SU-DHL-6 (cell line): Measurements from ENCODE around the gene CLIC1.

ENCODE experiments used
- H2AFZ ChIP-seq: fragments of 200-600 bp; sonication (generic); 2 replicates; pipeline ENCODE4 v1.6.1; 2014; ENCODE audit warnings: low read depth, mild to moderate bottlenecking, moderate library complexity, mixed read lengths, antibody characterized with exemption, low read length; ENCODE audit not compliant: severe bottlenecking
- H3F3A ChIP-seq: fragments of 200-600 bp; shearing (Covaris generic); 2 replicates; pipeline ENCODE4 v1.6.0; 2016; ENCODE audit warnings: antibody characterized with exemption, mild to moderate bottlenecking; ENCODE audit not compliant: insufficient read depth
- H3K27ac ChIP-seq: fragments of 200-600 bp; sonication (generic); 2 replicates; pipeline ENCODE4 v1.5.1; 2016; ENCODE audit warnings: low read depth, mild to moderate bottlenecking, low read length, moderate library complexity, mixed read lengths
- H3K27me3 ChIP-seq: fragments of 200-600 bp; sonication (generic), shearing (Covaris generic); 2 replicates; pipeline ENCODE4 v1.6.0; 2014; ENCODE audit warnings: mild to moderate bottlenecking, low read length
- H3K36me3 ChIP-seq: fragments of 200-600 bp; sonication (generic); 2 replicates; pipeline ENCODE4 v1.6.1; 2014; ENCODE audit warnings: mild to moderate bottlenecking, low read length, mixed read lengths
- H3K4me2 ChIP-seq: fragments of 300-600, 200-600 bp; shearing (Covaris generic), sonication (generic); 2 replicates; pipeline ENCODE4 v1.6.0; 2014; ENCODE audit warnings: low read length, low read depth, mild to moderate bottlenecking; ENCODE audit not compliant: poor library complexity, severe bottlenecking
- H3K4me3 ChIP-seq: fragments of 200-600 bp; sonication (generic); 2 replicates; pipeline ENCODE4 v1.5.1; 2014; ENCODE audit warnings: antibody characterized with exemption, low read length, mild to moderate bottlenecking, mixed read lengths; ENCODE audit not compliant: insufficient read depth, poor library complexity, severe bottlenecking
- H3K79me2 ChIP-seq: fragments of 200-600 bp; sonication (generic); 2 replicates; pipeline ENCODE4 v1.6.1; 2014; ENCODE audit warnings: mild to moderate bottlenecking, low read length, moderate library complexity; ENCODE audit not compliant: insufficient read depth
- H3K9ac ChIP-seq: fragments of 200-600 bp; sonication (generic); 2 replicates; pipeline ENCODE4 v1.7.0; 2014; ENCODE audit warnings: mild to moderate bottlenecking, low read length
- H3K9me2 ChIP-seq: fragments of 200-600 bp; sonication (generic); replicated peaks from 2 replicates; pipeline ENCODE4 v1.6.1; 2014; ENCODE audit warnings: low read length; ENCODE audit not compliant: insufficient read depth
- H3K9me3 ChIP-seq: fragments of 200-600 bp; sonication (generic); 2 replicates; pipeline ENCODE4 v1.6.1; 2014; ENCODE audit warnings: low read length, mixed read lengths; ENCODE audit not compliant: insufficient read depth
- H4K20me1 ChIP-seq: fragments of 200-600 bp; sonication (generic); 2 replicates; pipeline ENCODE4 v1.6.1; 2014; ENCODE audit warnings: low read depth, mild to moderate bottlenecking, antibody characterized with exemption, low read length, moderate library complexity, mixed read lengths
- EZH2phosphoT487 ChIP-seq: fragments of 200-600 bp; sonication (generic), shearing (Covaris generic); conservative IDR thresholded peaks from 2 replicates; pipeline ENCODE4 v1.6.1; 2018; ENCODE audit warnings: mild to moderate bottlenecking, antibody characterized with exemption, low read length, moderate library complexity, mixed read lengths
- TF ChIP-seq, protein P1 (sequence below): fragments of 200-600 bp; sonication (generic); IDR thresholded peaks from one replicate; pipeline ENCODE4 v1.5.1; 2017; ENCODE audit warnings: antibody characterized with exemption, mild to moderate bottlenecking, low read length, moderate library complexity; ENCODE audit not compliant: insufficient read depth, poor library complexity, severe bottlenecking

The CLIC1 gene

DNA sequence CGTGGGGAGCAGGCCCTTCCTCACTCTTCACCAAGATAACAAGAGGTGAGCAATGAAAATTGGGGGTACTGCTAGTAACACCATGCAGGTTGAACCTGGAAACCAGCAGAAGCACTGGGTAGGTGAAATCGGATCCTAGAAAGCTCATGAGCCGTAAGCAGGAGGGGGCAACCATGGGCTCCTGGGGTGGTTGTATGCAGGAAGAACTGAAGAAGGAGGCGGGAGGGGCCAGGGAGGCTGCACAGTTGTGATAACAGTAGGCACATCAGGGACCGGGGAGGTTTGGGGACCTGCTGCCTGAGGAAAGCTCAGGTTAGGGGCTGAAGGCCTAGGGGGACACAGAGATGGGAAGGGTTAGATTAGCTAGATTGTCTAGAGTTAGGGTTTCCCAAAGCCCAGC lies 49.8 kb downstream of the CLIC1 start:
- Histone ChIP-seq H2AFZ (no peak overlapping the region), H3K27me3 (no peaks in the 10 kb centered on the region), H3K79me2 (no peaks in the 10 kb centered on the region), H3K4me2 (no peak overlapping the region), H3F3A (no peaks in the 10 kb centered on the region), H3K9me2 (no peaks in the 10 kb centered on the region), H3K4me3 (no peak overlapping the region), H3K27ac (no peak overlapping the region), H3K9me3 (no peaks in the 10 kb centered on the region), H3K36me3 (no peaks in the 10 kb centered on the region), H3K9ac (no peak overlapping the region), H4K20me1 (no peaks in the 10 kb centered on the region)
- TF ChIP-seq EZH2phosphoT487 = no peak
- TF ChIP-seq, protein P1, sequence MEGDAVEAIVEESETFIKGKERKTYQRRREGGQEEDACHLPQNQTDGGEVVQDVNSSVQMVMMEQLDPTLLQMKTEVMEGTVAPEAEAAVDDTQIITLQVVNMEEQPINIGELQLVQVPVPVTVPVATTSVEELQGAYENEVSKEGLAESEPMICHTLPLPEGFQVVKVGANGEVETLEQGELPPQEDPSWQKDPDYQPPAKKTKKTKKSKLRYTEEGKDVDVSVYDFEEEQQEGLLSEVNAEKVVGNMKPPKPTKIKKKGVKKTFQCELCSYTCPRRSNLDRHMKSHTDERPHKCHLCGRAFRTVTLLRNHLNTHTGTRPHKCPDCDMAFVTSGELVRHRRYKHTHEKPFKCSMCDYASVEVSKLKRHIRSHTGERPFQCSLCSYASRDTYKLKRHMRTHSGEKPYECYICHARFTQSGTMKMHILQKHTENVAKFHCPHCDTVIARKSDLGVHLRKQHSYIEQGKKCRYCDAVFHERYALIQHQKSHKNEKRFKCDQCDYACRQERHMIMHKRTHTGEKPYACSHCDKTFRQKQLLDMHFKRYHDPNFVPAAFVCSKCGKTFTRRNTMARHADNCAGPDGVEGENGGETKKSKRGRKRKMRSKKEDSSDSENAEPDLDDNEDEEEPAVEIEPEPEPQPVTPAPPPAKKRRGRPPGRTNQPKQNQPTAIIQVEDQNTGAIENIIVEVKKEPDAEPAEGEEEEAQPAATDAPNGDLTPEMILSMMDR = no peak

DNA sequence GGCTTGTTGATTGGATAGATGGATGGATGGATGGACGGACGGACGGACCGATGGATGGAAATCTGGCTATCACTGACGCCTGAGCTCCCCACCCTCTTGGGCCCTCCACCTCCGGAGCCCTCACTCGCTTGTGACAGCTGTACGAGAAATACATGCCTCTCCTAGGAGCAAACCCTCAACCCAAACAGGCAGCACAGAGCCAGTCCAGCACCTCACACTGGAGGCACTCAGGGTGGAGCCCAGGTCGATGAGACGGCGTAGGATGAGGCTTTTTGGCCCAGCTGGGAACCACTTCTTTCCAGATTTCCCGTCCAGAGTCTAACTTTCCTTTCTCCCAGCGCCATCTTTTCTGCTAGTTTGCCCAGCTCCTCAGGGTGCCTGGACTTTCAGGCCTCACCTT lies 52.7 kb downstream of the CLIC1 start:
- Histone ChIP-seq H3K9ac (no peak overlapping the region), H3K4me2 (no peak overlapping the region), H3K4me3 (no peak overlapping the region), H4K20me1 (no peaks in the 10 kb centered on the region), H3K79me2 (no peaks in the 10 kb centered on the region), H3K27me3 (no peaks in the 10 kb centered on the region), H3K36me3 (no peaks in the 10 kb centered on the region), H3F3A (no peaks in the 10 kb centered on the region), H3K9me2 (no peaks in the 10 kb centered on the region), H3K27ac (no peak overlapping the region), H3K9me3 (no peaks in the 10 kb centered on the region), H2AFZ (no peak overlapping the region)
- TF ChIP-seq, protein P1 = no peak
- TF ChIP-seq EZH2phosphoT487 = no peak

DNA sequence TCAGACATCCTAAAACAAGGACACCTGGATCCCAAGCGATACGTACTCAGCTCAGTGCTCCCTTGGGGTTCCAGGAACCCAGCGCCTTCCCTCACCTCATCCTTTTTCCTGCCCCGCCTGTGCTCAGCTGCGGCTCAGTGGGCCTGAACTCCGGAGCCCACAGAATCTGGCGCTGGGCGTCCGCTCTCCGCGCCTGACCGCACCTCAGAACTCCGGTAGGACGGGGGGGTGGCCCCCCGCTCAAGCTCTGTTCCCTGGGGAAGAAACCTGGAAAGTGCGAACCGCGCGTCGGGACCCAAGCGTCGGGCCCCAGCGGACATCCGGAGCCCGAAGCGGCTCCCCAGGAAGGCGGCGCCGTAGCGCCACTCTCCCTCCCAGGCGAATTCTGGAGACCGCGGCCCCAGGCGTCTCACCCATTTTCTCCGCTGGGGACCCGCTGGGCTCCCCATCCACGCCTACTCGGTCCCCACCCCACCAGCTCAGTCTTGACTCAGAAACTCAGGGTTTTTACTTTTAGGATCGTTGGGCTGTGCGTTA lies 55.1 kb downstream of the CLIC1 start:
- peak overlapping the region; percentile 30 for H3K4me2 ChIP-seq
- H3K9me3 ChIP-seq = no peaks in the 10 kb centered on the region
- H3K79me2 ChIP-seq = no peaks in the 10 kb centered on the region
- no peaks in the 10 kb centered on the region; the same call in 1 of the 2 replicates for H3F3A ChIP-seq
- no peaks in the 10 kb centered on the region for H4K20me1 ChIP-seq
- TF ChIP-seq EZH2phosphoT487 = no peak
- TF ChIP-seq, protein P1 = no peak
- peak overlapping the region; percentile 9; the same call in 1 of the 2 replicates for H3K9ac ChIP-seq
- peak overlapping the region; percentile 23 for H2AFZ ChIP-seq
- H3K27me3 ChIP-seq = no peaks in the 10 kb centered on the region
- H3K9me2 ChIP-seq = no peaks in the 10 kb centered on the region
- no peaks in the 10 kb centered on the region for H3K36me3 ChIP-seq
- H3K4me3 ChIP-seq = no peak overlapping the region
- H3K27ac ChIP-seq = no peak overlapping the region
